ENCODE measurements around the gene PPM1E.

DNA sequence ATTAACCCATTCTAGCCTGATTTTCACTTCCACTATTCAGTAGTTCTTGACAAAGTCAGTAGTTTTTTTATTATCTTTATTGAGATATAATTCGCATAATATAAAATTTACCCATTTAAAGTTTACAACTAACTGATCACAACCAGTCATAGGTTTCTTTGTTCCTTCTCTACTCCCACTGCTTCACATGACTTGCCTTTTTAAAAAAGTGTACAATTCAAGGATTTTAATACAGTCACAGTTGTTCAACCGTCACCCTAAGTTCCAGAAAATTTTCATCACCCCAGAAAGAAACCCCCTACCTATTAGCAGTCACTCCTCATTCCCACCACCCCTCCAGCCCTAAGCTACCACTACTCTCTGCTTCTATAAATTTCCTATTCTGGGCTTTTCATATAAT is 188.5 kb downstream of the PPM1E start:
- no peak for TF ChIP-seq FOS (IDR thresholded peaks at IDR 0.05; ENCODE audit: low read depth, low read length)
- TF ChIP-seq, protein P1, sequence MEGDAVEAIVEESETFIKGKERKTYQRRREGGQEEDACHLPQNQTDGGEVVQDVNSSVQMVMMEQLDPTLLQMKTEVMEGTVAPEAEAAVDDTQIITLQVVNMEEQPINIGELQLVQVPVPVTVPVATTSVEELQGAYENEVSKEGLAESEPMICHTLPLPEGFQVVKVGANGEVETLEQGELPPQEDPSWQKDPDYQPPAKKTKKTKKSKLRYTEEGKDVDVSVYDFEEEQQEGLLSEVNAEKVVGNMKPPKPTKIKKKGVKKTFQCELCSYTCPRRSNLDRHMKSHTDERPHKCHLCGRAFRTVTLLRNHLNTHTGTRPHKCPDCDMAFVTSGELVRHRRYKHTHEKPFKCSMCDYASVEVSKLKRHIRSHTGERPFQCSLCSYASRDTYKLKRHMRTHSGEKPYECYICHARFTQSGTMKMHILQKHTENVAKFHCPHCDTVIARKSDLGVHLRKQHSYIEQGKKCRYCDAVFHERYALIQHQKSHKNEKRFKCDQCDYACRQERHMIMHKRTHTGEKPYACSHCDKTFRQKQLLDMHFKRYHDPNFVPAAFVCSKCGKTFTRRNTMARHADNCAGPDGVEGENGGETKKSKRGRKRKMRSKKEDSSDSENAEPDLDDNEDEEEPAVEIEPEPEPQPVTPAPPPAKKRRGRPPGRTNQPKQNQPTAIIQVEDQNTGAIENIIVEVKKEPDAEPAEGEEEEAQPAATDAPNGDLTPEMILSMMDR (conservative IDR thresholded peaks at IDR 0.05; ENCODE audit: low read depth, low read length) = no peak
- TF ChIP-seq SMC3 (IDR thresholded peaks at IDR 0.05; ENCODE audit: low read depth, low read length) = no peak
- TF ChIP-seq POLR2A (IDR thresholded peaks at IDR 0.05; ENCODE audit: low read depth, low read length) = no peak
- TF ChIP-seq MXI1 (IDR thresholded peaks at IDR 0.05; ENCODE audit: borderline replicate concordance, low read depth, low read length) = no peak
- no peak for TF ChIP-seq NFE2L2 (IDR thresholded peaks at IDR 0.05; ENCODE audit: low read depth, low read length)
- TF ChIP-seq, protein P2, sequence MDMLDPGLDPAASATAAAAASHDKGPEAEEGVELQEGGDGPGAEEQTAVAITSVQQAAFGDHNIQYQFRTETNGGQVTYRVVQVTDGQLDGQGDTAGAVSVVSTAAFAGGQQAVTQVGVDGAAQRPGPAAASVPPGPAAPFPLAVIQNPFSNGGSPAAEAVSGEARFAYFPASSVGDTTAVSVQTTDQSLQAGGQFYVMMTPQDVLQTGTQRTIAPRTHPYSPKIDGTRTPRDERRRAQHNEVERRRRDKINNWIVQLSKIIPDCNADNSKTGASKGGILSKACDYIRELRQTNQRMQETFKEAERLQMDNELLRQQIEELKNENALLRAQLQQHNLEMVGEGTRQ (IDR thresholded peaks at IDR 0.05; ENCODE audit: low read depth, low read length) = no peak
- TF ChIP-seq RAD21 (IDR thresholded peaks at IDR 0.05; ENCODE audit: low read length) = no peak
- TF ChIP-seq MAFK (IDR thresholded peaks at IDR 0.05; ENCODE audit: low read depth, low read length) = no peak
- TF ChIP-seq BHLHE40 (IDR thresholded peaks at IDR 0.05; ENCODE audit: low read depth, low read length) = no peak
- TF ChIP-seq MAZ (IDR thresholded peaks at IDR 0.05; ENCODE audit: borderline replicate concordance, low read depth, low read length) = no peak
- no peak for TF ChIP-seq RCOR1 (IDR thresholded peaks at IDR 0.05; ENCODE audit: insufficient replicate concordance, low read length)
- no peak for TF ChIP-seq CEBPB (IDR thresholded peaks at IDR 0.05; ENCODE audit: low read depth, low read length)

Measured in IMR-90 (cell line).